ENCODE measurements around the gene SHISA9. TPM values are rescaled to one million over a fixed set of nuclear protein-coding genes. Genes with fewer than 3 reads are reported as not detected.

The SHISA9 gene
- total RNA-seq, 3 donors from 2014 or later (not counting 1 experiment from before 2014, with no cell fraction given): 0.05 TPM; not detected in 2

GRCh38 chr16:13136901-13137300 is 235.5 kb downstream of the SHISA9 start:
- Mint-ChIP-seq H3K27ac (no peak overlapping the region), H3K27me3 (ENCODE audit: low read depth in 2 of 2) (no peaks in the 10 kb centered on the region), H3K9me3 (peaks cover 3 to 6% of the 10 kb centered on the region in 2 donors), H3K4me1 (no peaks in the 10 kb centered on the region), H3K4me3 (no peak overlapping the region), H3K36me3 (no peaks in the 10 kb centered on the region)
- no peak overlapping the region for H3K4me3 ChIP-seq (ENCODE audit: low read length)
- H3K27me3 ChIP-seq (ENCODE audit: control insufficient read depth, insufficient read depth, low read length): no peaks in the 10 kb centered on the region
- DNase-seq (no peak), ATAC-seq (no peak)
- TF ChIP-seq CTCF (IDR thresholded peaks at IDR 0.05): no peak
- no peaks in the 10 kb centered on the region for H3K9me3 ChIP-seq (ENCODE audit: control insufficient read depth, insufficient read depth, low read length)
- H3K36me3 ChIP-seq (ENCODE audit: control insufficient read depth, insufficient read depth, low read length): no peaks in the 10 kb centered on the region
- no peaks in the 10 kb centered on the region for H3K4me1 ChIP-seq (ENCODE audit: control insufficient read depth, insufficient read depth, low read length)
- WGBS (ENCODE audit: insufficient coverage): 74% methylated on average over 3 of the region's 3 CpGs
- no peak overlapping the region for H3K27ac ChIP-seq (ENCODE audit: low read length)
- intact Hi-C loops (cut with micrococcal nuclease): no loop called here

GRCh38 chr16:13138528-13138927 is 237.1 kb downstream of the SHISA9 start:
- H3K9me3 ChIP-seq (ENCODE audit: control insufficient read depth, insufficient read depth, low read length): no peaks in the 10 kb centered on the region
- intact Hi-C loops (cut with micrococcal nuclease): no loop called here
- Mint-ChIP-seq H3K4me3 (no peak overlapping the region), H3K36me3 (no peaks in the 10 kb centered on the region), H3K27me3 (ENCODE audit: low read depth in 2 of 2) (no peaks in the 10 kb centered on the region), H3K27ac (no peak overlapping the region), H3K9me3 (peaks cover 3 to 6% of the 10 kb centered on the region in 2 donors), H3K4me1 (no peaks in the 10 kb centered on the region)
- H3K36me3 ChIP-seq (ENCODE audit: control insufficient read depth, insufficient read depth, low read length): no peaks in the 10 kb centered on the region
- no peak for TF ChIP-seq CTCF (IDR thresholded peaks at IDR 0.05)
- H3K27me3 ChIP-seq (ENCODE audit: control insufficient read depth, insufficient read depth, low read length): no peaks in the 10 kb centered on the region
- DNase-seq: no peak
- H3K27ac ChIP-seq (ENCODE audit: low read length): no peak overlapping the region
- ATAC-seq: no peak
- no peak overlapping the region for H3K4me3 ChIP-seq (ENCODE audit: low read length)
- no CpG with 5 or more reads among the region's 2 CpGs for WGBS (ENCODE audit: insufficient coverage)
- no peaks in the 10 kb centered on the region for H3K4me1 ChIP-seq (ENCODE audit: control insufficient read depth, insufficient read depth, low read length)

GRCh38 chr16:13139661-13140241 is 238.4 kb downstream of the SHISA9 start:
- ATAC-seq: no peak
- Histone ChIP-seq H3K9me3 (ENCODE audit: control insufficient read depth, insufficient read depth, low read length) (no peaks in the 10 kb centered on the region), H3K4me1 (ENCODE audit: control insufficient read depth, insufficient read depth, low read length) (no peaks in the 10 kb centered on the region), H3K27me3 (ENCODE audit: control insufficient read depth, insufficient read depth, low read length) (no peaks in the 10 kb centered on the region), H3K27ac (ENCODE audit: low read length) (no peak overlapping the region), H3K36me3 (ENCODE audit: control insufficient read depth, insufficient read depth, low read length) (no peaks in the 10 kb centered on the region), H3K4me3 (ENCODE audit: low read length) (no peak overlapping the region)
- intact Hi-C loops (cut with micrococcal nuclease): no loop called here
- Mint-ChIP-seq H3K36me3 (no peaks in the 10 kb centered on the region), H3K4me1 (no peaks in the 10 kb centered on the region), H3K9me3 (peaks cover 3 to 4% of the 10 kb centered on the region in 2 donors), H3K4me3 (no peak overlapping the region), H3K27me3 (ENCODE audit: low read depth in 2 of 2) (no peaks in the 10 kb centered on the region), H3K27ac (no peak overlapping the region)
- WGBS (ENCODE audit: insufficient coverage): 81% methylated on average over 3 of the region's 3 CpGs
- DNase-seq: no peak
- no peak for TF ChIP-seq CTCF (IDR thresholded peaks at IDR 0.05)

GRCh38 chr16:13143551-13143950 is 242.2 kb downstream of the SHISA9 start:
- no peak for ATAC-seq
- Histone ChIP-seq H3K36me3 (ENCODE audit: control insufficient read depth, insufficient read depth, low read length) (no peaks in the 10 kb centered on the region), H3K4me1 (ENCODE audit: control insufficient read depth, insufficient read depth, low read length) (no peaks in the 10 kb centered on the region), H3K9me3 (ENCODE audit: control insufficient read depth, insufficient read depth, low read length) (no peaks in the 10 kb centered on the region), H3K4me3 (ENCODE audit: low read length) (no peak overlapping the region), H3K27ac (ENCODE audit: low read length) (no peak overlapping the region), H3K27me3 (ENCODE audit: control insufficient read depth, insufficient read depth, low read length) (no peaks in the 10 kb centered on the region)
- Mint-ChIP-seq H3K4me1 (no peaks in the 10 kb centered on the region), H3K4me3 (no peak overlapping the region), H3K27me3 (ENCODE audit: low read depth in 2 of 2) (no peaks in the 10 kb centered on the region), H3K27ac (no peak overlapping the region), H3K9me3 (peaks cover 6 to 7% of the 10 kb centered on the region in 2 donors), H3K36me3 (no peaks in the 10 kb centered on the region)
- intact Hi-C loops (cut with micrococcal nuclease): no loop called here
- no CpG with 5 or more reads among the region's 1 CpG for WGBS (ENCODE audit: insufficient coverage)
- no peak for TF ChIP-seq CTCF (IDR thresholded peaks at IDR 0.05)
- DNase-seq: no peak
